GM18907 (cell line): Measurements from ENCODE around the gene TAF7.
"Not testable (repeated sequence)": the region's sequence is repeated elsewhere in the genome, so short reads cannot be mapped to it uniquely, and the experiment has no call there.

Experiments used
- ATAC-seq: cut with Tn5 transposase; IDR thresholded peaks from one replicate; pipeline ENCODE4 v1.9.1; 2021; ENCODE audit warnings: mild to moderate bottlenecking, moderate library complexity; ENCODE audit not compliant: unreplicated experiment

TAF7 gene

GRCh38 chr5:141320225-141321169, at the start of gene TAF7:
Gene TAF7, minus strand, starts transcription at chr5:141320784. Its CDS starts 740 bp downstream, at chr5:141320044.
- peak; percentile 98 for ATAC-seq

- ATAC-seq, result no peak
Observed at GRCh38 chr5:141366016-141366896, 45.7 kb upstream of the TAF7 start.

GRCh38 chr5:141363952-141364660, 43.5 kb upstream of the TAF7 start, which contains the start of gene PCDHGA5:
Gene PCDHGA5, plus strand, starts transcription at chr5:141364162. Its CDS starts 169 bp downstream, at chr5:141364331.
- ATAC-seq, result no peak

- no peak for ATAC-seq
Observed at GRCh38 chr5:141362719-141363118, 42.1 kb upstream of the TAF7 start.

GRCh38 chr5:141360685-141361084, 40.1 kb upstream of the TAF7 start:
- ATAC-seq, result no peak

- ATAC-seq, result peak; percentile 48
Observed at GRCh38 chr5:141359790-141360426, 39.3 kb upstream of the TAF7 start, which contains the start of gene PCDHGB2. Gene PCDHGB2, plus strand, starts transcription at chr5:141359994. Its CDS starts 142 bp downstream, at chr5:141360136.

GRCh38 chr5:141356950-141357349, 36.4 kb upstream of the TAF7 start:
- no peak for ATAC-seq

GRCh38 chr5:141356133-141356532, 35.5 kb upstream of the TAF7 start:
- no peak for ATAC-seq

- no peak for ATAC-seq
Observed at GRCh38 chr5:141355641-141356040, 35.1 kb upstream of the TAF7 start.

GRCh38 chr5:141354900-141355469, 34.4 kb upstream of the TAF7 start, which contains the start of gene PCDHGA4:
Gene PCDHGA4, plus strand, starts transcription at chr5:141355021. Its CDS starts 87 bp downstream, at chr5:141355108.
- ATAC-seq, result no peak

GRCh38 chr5:141351591-141351990, 31.0 kb upstream of the TAF7 start:
- no peak for ATAC-seq

GRCh38 chr5:141349917-141350619, 29.5 kb upstream of the TAF7 start, which contains the start of gene PCDHGB1:
Gene PCDHGB1, plus strand, starts transcription at chr5:141350099. Its CDS starts 162 bp downstream, at chr5:141350261.
- ATAC-seq, result peak; percentile 68

GRCh38 chr5:141346017-141346416, 25.4 kb upstream of the TAF7 start:
- ATAC-seq, result not testable (repeated sequence)

GRCh38 chr5:141345327-141345726, 24.7 kb upstream of the TAF7 start:
- no peak for ATAC-seq

GRCh38 chr5:141343953-141344463, 23.4 kb upstream of the TAF7 start:
- no peak for ATAC-seq

GRCh38 chr5:141343242-141343952, 22.8 kb upstream of the TAF7 start, which contains the start of gene PCDHGA3:
Gene PCDHGA3, plus strand, starts transcription at chr5:141343829. Its CDS starts 205 bp downstream, at chr5:141344034.
- no peak for ATAC-seq

- ATAC-seq, result no peak
Observed at GRCh38 chr5:141342773-141343172, 22.2 kb upstream of the TAF7 start.

- ATAC-seq, result not testable (repeated sequence)
Observed at GRCh38 chr5:141340781-141341354, 20.3 kb upstream of the TAF7 start.
